ENCODE results near the gene CAPN11. TPM values are rescaled to one million over a fixed set of nuclear protein-coding genes. Genes with fewer than 3 reads are reported as not detected.

CAPN11 gene
- total and polyA plus RNA-seq, 7 donors: 0.05 to 0.32 (median 0.13) TPM; not detected in 3

DNA sequence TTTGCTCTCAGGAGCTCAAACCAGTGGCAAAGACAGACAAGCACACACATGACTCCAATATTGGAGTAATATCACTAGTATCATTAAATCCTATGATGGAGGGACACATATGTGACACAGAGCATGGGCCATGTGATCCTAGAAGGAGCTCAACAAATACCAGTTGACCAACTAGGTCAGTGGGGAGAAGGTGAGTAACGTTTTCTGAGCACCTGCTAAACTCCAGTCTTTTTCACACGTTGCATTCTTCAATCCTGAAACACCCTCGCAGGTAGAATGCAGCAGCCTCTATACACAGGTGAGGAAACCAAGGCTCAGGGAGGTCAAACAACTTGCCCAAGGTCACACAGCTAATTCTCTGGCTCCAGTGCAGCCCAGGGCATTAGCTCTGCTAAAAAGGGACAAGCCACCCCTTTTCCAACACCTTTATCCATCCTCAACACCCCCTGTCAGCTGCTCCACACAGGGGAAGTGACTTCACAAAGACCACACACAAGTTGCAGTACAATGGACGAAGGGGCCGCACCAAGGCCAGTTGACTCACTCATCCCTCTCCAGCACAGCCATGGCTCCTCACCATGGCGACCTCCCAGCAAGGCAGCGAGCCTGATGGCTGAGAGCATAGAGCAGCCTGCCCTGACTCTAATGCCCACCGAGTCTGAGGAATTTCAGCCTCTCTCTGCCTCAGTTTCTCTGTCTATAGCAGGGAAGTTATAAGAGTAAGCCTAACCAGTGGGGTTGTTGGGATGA, 4.4 kb downstream of the CAPN11 start:
- intact Hi-C loops (cut with DNase I): no loop called here
- no peaks in the 10 kb centered on the region for H3K9me3 ChIP-seq
- no peak overlapping the region for H3K27ac ChIP-seq
- no peak overlapping the region for H3K4me3 ChIP-seq
- no peaks in the 10 kb centered on the region for H3K4me1 ChIP-seq
- no peak for ATAC-seq
- whole genome bisulfite sequencing, 3 donors: 77 to 79% (median 79%) methylated on average over 8 of the region's 8 CpGs
- DNase-seq: no peak
- H3K36me3 ChIP-seq (ENCODE audit: insufficient read depth in 1 of 2, low read depth in 1 of 2): no peaks in the 10 kb centered on the region
- H3K27me3 ChIP-seq (ENCODE audit: insufficient read depth in 3 of 3, low read length in 2 of 3): peaks cover 0 to 4% (median 0%) of the 10 kb centered on the region in 3 donors
- TF ChIP-seq, protein P1, sequence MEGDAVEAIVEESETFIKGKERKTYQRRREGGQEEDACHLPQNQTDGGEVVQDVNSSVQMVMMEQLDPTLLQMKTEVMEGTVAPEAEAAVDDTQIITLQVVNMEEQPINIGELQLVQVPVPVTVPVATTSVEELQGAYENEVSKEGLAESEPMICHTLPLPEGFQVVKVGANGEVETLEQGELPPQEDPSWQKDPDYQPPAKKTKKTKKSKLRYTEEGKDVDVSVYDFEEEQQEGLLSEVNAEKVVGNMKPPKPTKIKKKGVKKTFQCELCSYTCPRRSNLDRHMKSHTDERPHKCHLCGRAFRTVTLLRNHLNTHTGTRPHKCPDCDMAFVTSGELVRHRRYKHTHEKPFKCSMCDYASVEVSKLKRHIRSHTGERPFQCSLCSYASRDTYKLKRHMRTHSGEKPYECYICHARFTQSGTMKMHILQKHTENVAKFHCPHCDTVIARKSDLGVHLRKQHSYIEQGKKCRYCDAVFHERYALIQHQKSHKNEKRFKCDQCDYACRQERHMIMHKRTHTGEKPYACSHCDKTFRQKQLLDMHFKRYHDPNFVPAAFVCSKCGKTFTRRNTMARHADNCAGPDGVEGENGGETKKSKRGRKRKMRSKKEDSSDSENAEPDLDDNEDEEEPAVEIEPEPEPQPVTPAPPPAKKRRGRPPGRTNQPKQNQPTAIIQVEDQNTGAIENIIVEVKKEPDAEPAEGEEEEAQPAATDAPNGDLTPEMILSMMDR (IDR thresholded peaks at IDR 0.05): no peak

DNA sequence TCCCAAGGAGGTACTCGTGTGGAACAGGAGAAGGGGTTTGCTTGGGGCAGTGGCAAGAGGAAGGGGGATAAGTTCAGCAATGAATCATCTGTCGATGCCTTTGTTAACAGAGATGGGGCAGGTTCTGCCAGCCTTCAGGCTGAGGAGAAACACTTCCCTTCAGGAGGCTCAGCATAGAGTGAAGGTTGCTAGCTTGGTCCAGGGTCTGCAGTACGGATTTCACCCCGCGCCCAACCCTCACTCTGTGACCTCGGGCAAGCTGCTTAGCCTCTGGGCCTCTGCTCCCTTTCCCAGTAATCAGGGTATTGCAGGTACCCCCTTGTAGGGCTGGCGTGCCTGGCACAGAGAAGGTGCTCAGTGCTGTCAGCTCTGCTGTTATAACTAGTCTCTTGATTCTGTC, 7.5 kb downstream of the CAPN11 start:
- TF ChIP-seq, protein P1 (IDR thresholded peaks at IDR 0.05): no peak
- Histone ChIP-seq H3K27me3 (ENCODE audit: insufficient read depth in 3 of 3, low read length in 2 of 3) (peaks cover 0 to 4% (median 0%) of the 10 kb centered on the region in 3 donors), H3K9me3 (no peaks in the 10 kb centered on the region), H3K36me3 (ENCODE audit: insufficient read depth in 1 of 2, low read depth in 1 of 2) (no peaks in the 10 kb centered on the region), H3K4me3 (no peak overlapping the region), H3K27ac (no peak overlapping the region), H3K4me1 (no peaks in the 10 kb centered on the region)
- DNase-seq: no peak
- intact Hi-C loops (cut with DNase I): no loop called here
- WGBS, 3 donors: 83 to 90% (median 83%) methylated on average over 7 of the region's 7 CpGs
- ATAC-seq: no peak

DNA sequence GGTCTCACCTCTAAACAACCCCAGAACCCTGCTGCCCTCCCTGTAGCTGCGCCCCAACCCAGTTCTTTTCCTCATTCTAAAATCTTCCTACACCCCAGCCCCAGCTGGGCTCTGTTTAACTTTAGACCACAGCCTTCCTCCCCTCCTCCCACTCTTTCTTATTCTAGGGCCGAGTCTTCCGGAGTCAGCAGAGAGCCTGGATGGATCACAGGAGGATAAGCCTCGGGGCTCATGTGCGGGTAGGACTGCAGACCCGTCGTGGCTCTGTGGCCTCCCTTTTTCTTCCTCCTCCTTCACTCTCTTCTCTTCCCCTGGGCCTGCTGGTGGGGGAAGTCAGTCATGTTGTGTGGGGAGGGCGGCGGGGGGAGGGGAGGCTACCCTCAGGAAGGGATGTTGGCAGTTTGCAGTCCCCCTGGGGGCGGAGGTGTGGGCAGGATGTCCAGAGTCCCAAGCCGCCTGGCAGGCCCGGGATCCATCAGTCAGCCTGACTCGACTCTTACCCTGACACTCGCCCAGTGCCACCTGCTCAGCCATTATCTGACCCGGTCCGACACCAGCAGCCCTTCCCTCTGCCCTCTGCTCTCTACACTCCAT, 8.1 kb downstream of the CAPN11 start:
- TF ChIP-seq, protein P1 (IDR thresholded peaks at IDR 0.05): no peak
- Histone ChIP-seq H3K4me1 (no peaks in the 10 kb centered on the region), H3K36me3 (ENCODE audit: insufficient read depth in 1 of 2, low read depth in 1 of 2) (no peaks in the 10 kb centered on the region), H3K27ac (no peak overlapping the region), H3K27me3 (ENCODE audit: insufficient read depth in 3 of 3, low read length in 2 of 3) (peaks cover 0 to 4% (median 0%) of the 10 kb centered on the region in 3 donors), H3K4me3 (no peak overlapping the region), H3K9me3 (no peaks in the 10 kb centered on the region)
- 59 to 62% (median 61%) methylated on average over 14 to 16 of the region's 16 CpGs for WGBS, 3 donors
- DNase-seq: no peak
- no peak for ATAC-seq
- intact Hi-C loops (cut with DNase I): no loop called here

DNA sequence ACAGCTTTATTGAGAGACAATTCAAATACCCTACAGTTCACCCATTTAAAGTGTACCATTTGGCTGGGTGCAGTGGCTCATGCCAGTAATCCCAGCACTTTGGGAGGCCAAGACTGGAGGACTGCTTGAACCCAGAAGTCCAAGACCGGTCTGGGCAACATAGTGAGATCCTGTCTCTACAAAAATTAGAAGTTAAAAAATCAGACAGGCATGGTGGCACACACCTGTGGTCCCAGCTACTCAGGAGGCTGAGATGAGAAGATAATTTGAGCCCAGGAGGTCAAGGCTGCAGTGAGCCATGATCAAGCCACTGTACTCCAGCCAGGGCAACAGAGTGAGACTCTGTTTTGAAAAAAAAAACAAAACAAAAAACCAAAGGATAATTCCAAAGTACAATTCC, 8.9 kb downstream of the CAPN11 start:
- TF ChIP-seq, protein P1 (IDR thresholded peaks at IDR 0.05): no peak
- DNase-seq: no peak
- intact Hi-C loops (cut with DNase I): no loop called here
- Histone ChIP-seq H3K4me1 (peaks cover 1% of the 10 kb centered on the region), H3K27ac (no peak overlapping the region), H3K27me3 (ENCODE audit: insufficient read depth in 3 of 3, low read length in 2 of 3) (peaks cover 0 to 4% (median 0%) of the 10 kb centered on the region in 3 donors), H3K9me3 (no peaks in the 10 kb centered on the region), H3K36me3 (ENCODE audit: insufficient read depth in 1 of 2, low read depth in 1 of 2) (no peaks in the 10 kb centered on the region), H3K4me3 (no peak overlapping the region)
- WGBS, 3 donors: 99 to 100% (median 100%) methylated on average over 1 of the region's 1 CpG
- no peak for ATAC-seq

Measured in psoas muscle (tissue), 8 donors.